HEK293 (cell line): ENCODE measurements around the gene GCSH.

Source experiments
- KLF10 ChIP-seq: fragments of 450-650 bp; IDR thresholded peaks from 2 replicates; pipeline ENCODE4 v1.5.1; 2018; ENCODE audit warnings: missing biosample characterization, mild to moderate bottlenecking, missing genetic modification characterization
- ZBTB21 ChIP-seq: fragments of 450-650 bp; formaldehyde crosslinking; IDR thresholded peaks from 2 replicates; pipeline ENCODE4 v1.5.1; 2017; ENCODE audit warnings: missing biosample characterization, missing genetic modification characterization
- ZBTB7A ChIP-seq: fragments of 450-650 bp; formaldehyde crosslinking; IDR thresholded peaks from 2 replicates; pipeline ENCODE4 v1.5.1; 2016; ENCODE audit warnings: low read depth, missing biosample characterization, missing genetic modification characterization
- ZNF174 ChIP-seq: fragments of 450-650 bp; formaldehyde crosslinking; IDR thresholded peaks from 2 replicates; pipeline ENCODE4 v1.5.0; 2017; ENCODE audit warnings: missing biosample characterization, mild to moderate bottlenecking, missing genetic modification characterization
- ZNF24 ChIP-seq: fragments of 450-650 bp; formaldehyde crosslinking; IDR thresholded peaks from 2 replicates; pipeline ENCODE4 v1.5.1; 2016; ENCODE audit warnings: missing biosample characterization, missing genetic modification characterization
- ZNF335 ChIP-seq: fragments of 450-650 bp; formaldehyde crosslinking; conservative IDR thresholded peaks from 2 replicates; pipeline ENCODE4 v1.5.1; 2016; ENCODE audit warnings: missing biosample characterization, missing genetic modification characterization
- ZNF473 ChIP-seq: fragments of 450-650 bp; formaldehyde crosslinking; IDR thresholded peaks from 2 replicates; pipeline ENCODE4 v1.5.1; 2017; ENCODE audit warnings: missing biosample characterization, missing genetic modification characterization
- TF ChIP-seq, protein P1 (sequence below): fragments of 450-650 bp; formaldehyde crosslinking; IDR thresholded peaks from 2 replicates; pipeline ENCODE4 v1.5.1; 2016; ENCODE audit warnings: missing biosample characterization, missing genetic modification characterization
- TF ChIP-seq, protein P2 (sequence below): fragments of 450-650 bp; IDR thresholded peaks from 2 replicates; pipeline ENCODE4 v1.5.1; 2018; ENCODE audit warnings: missing biosample characterization, missing genetic modification characterization
- TF ChIP-seq, protein P3 (sequence below): IDR thresholded peaks from 2 replicates; pipeline ENCODE4 v1.6.1; 2011; ENCODE audit warnings: mild to moderate bottlenecking, low read depth, low read length, borderline replicate concordance
- TF ChIP-seq, protein P4 (sequence below): fragments of 450-650 bp; formaldehyde crosslinking; IDR thresholded peaks from 2 replicates; pipeline ENCODE4 v1.5.1; 2016; ENCODE audit warnings: missing biosample characterization, missing genetic modification characterization

DNA sequence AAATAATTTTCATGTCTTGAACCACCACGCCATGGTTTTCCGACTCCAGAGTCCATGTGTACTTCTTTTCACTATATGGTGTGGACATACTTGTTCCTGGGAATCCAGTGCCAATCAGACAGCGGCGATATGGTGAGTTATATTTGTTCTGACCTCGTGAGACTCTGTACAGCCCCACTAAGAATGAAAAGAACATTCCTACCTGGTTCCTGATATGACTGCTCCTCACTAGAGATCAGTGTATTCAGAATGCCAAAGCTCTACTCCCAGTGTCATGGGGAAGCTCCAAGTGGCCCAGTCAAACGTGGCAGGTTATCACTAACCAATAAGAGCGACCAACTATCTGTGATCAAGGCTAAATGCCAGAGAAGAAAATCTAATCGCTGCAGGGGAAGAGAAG, 25.2 kb downstream of the GCSH start:
- TF ChIP-seq, protein P1, sequence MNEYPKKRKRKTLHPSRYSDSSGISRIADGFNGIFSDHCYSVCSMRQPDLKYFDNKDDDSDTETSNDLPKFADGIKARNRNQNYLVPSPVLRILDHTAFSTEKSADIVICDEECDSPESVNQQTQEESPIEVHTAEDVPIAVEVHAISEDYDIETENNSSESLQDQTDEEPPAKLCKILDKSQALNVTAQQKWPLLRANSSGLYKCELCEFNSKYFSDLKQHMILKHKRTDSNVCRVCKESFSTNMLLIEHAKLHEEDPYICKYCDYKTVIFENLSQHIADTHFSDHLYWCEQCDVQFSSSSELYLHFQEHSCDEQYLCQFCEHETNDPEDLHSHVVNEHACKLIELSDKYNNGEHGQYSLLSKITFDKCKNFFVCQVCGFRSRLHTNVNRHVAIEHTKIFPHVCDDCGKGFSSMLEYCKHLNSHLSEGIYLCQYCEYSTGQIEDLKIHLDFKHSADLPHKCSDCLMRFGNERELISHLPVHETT (tag by site-specific recombination), result no peak
- TF ChIP-seq, protein P2, sequence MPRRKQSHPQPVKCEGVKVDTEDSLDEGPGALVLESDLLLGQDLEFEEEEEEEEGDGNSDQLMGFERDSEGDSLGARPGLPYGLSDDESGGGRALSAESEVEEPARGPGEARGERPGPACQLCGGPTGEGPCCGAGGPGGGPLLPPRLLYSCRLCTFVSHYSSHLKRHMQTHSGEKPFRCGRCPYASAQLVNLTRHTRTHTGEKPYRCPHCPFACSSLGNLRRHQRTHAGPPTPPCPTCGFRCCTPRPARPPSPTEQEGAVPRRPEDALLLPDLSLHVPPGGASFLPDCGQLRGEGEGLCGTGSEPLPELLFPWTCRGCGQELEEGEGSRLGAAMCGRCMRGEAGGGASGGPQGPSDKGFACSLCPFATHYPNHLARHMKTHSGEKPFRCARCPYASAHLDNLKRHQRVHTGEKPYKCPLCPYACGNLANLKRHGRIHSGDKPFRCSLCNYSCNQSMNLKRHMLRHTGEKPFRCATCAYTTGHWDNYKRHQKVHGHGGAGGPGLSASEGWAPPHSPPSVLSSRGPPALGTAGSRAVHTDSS, result no peak
- TF ChIP-seq, protein P3, sequence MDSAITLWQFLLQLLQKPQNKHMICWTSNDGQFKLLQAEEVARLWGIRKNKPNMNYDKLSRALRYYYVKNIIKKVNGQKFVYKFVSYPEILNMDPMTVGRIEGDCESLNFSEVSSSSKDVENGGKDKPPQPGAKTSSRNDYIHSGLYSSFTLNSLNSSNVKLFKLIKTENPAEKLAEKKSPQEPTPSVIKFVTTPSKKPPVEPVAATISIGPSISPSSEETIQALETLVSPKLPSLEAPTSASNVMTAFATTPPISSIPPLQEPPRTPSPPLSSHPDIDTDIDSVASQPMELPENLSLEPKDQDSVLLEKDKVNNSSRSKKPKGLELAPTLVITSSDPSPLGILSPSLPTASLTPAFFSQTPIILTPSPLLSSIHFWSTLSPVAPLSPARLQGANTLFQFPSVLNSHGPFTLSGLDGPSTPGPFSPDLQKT, result no peak
- TF ChIP-seq KLF10 (tag by site-specific recombination) (no peak), ZNF473 (tag by site-specific recombination) (no peak), ZBTB21 (no peak), ZNF24 (tag by site-specific recombination) (no peak), ZBTB7A (tag by site-specific recombination) (no peak), ZNF174 (tag by site-specific recombination) (no peak), ZNF335 (no peak)
- TF ChIP-seq, protein P4, sequence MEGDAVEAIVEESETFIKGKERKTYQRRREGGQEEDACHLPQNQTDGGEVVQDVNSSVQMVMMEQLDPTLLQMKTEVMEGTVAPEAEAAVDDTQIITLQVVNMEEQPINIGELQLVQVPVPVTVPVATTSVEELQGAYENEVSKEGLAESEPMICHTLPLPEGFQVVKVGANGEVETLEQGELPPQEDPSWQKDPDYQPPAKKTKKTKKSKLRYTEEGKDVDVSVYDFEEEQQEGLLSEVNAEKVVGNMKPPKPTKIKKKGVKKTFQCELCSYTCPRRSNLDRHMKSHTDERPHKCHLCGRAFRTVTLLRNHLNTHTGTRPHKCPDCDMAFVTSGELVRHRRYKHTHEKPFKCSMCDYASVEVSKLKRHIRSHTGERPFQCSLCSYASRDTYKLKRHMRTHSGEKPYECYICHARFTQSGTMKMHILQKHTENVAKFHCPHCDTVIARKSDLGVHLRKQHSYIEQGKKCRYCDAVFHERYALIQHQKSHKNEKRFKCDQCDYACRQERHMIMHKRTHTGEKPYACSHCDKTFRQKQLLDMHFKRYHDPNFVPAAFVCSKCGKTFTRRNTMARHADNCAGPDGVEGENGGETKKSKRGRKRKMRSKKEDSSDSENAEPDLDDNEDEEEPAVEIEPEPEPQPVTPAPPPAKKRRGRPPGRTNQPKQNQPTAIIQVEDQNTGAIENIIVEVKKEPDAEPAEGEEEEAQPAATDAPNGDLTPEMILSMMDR, result no peak
